Measurements from ENCODE around the gene HEMGN. TPM values are rescaled to one million over a fixed set of nuclear protein-coding genes. Genes with fewer than 3 reads are reported as not detected.

Gene HEMGN
- total RNA-seq, 2 experiments from 2014 or later = 1.2 to 1.4 TPM

DNA sequence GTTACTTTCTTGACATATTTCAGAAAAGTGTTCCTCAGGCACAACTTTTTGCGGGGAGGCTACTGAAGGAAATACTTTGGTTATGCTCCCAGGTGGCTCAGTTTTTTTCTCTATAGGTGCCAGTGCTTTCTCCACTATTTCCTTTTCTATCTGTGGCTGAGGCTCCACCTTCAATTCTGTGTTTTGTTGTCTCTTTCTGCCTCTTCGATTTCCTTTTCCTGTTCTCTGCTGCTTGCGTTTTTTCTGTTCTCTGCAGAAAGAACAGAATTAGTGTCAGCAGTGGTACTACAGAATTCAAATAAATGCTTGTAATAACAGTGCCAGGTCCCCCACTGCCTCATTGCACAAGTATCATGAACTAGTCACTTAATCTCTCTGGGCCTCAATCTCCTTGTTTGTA lies 7.0 kb downstream of the HEMGN start:
- no peak for TF ChIP-seq CTCF (IDR thresholded peaks at IDR 0.05)
- H3K27me3 Mint-ChIP-seq = no peaks in the 10 kb centered on the region
- no peak for DNase-seq
- H3K27ac Mint-ChIP-seq = peak overlapping the region; percentile 90
- no peaks in the 10 kb centered on the region for H3K36me3 Mint-ChIP-seq (ENCODE audit: low read depth)
- POLR2A ChIA-PET = interaction anchor here (0.6 to 4.2 kb wide), 6 partner anchors 11 to 125 kb away, joined by 3 to 33 read pairs (median 3); partner anchors contain the start of genes ANP32B and NANS
- CTCF ChIA-PET = interaction anchor here (1.4 to 3.0 kb wide), 2 partner anchors 29 to 104 kb away, joined by 3 to 11 read pairs; no protein-coding TSS in a partner anchor
- intact Hi-C loops (cut with micrococcal nuclease) = no loop called here
- no peak for ATAC-seq
- H3K4me3 Mint-ChIP-seq = peak overlapping the region; percentile 48
- peaks cover 40% of the 10 kb centered on the region for H3K4me1 Mint-ChIP-seq (ENCODE audit: low read depth)
- no peaks in the 10 kb centered on the region for H3K9me3 Mint-ChIP-seq

DNA sequence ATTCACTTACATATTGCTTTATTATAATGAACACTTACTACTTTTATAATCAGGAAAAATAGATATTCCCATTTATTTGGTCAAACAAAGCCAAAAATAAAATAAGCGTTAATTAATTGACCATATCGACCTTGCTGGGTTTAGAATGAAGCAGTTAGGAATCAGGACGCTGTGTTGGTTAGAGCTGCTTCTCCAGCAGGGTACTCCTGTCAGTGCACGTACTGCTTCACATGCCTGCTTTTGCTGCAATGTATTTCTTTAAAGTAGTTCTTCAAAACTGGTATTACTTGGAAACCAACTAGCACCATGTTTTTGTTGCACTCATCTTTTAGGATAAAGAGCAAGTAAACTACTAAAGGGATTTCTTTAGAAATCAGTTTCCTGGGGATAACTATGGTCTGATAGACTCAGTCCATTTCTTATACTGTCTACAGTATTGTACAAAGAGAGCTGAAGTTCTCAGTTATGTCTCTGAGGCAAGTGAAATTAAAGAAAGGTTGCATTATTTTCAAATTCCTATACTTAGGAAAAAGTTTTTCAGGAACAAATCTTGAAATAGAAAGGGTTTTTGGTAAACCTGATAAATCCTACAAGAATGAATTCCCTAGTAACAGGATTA lies 8.9 kb downstream of the HEMGN start:
- CTCF ChIA-PET = interaction anchor here (0.5 to 3.0 kb wide), 5 partner anchors 24 to 140 kb away, joined by 3 to 11 read pairs (median 5); no protein-coding TSS in a partner anchor
- Mint-ChIP-seq H3K27ac (peak overlapping the region; percentile 39), H3K27me3 (no peaks in the 10 kb centered on the region), H3K4me3 (peak overlapping the region; percentile 62), H3K36me3 (ENCODE audit: low read depth) (no peaks in the 10 kb centered on the region), H3K9me3 (no peaks in the 10 kb centered on the region), H3K4me1 (ENCODE audit: low read depth) (peaks cover 29% of the 10 kb centered on the region)
- POLR2A ChIA-PET = interaction anchor here (0.7 to 4.2 kb wide), 2 partner anchors 25 to 54 kb away, joined by 3 to 33 read pairs; partner anchors contain the start of gene ANP32B
- intact Hi-C loops (cut with micrococcal nuclease) = no loop called here
- DNase-seq (no peak), ATAC-seq (peak; percentile 54)
- no peak for TF ChIP-seq CTCF (IDR thresholded peaks at IDR 0.05)

- CTCF ChIA-PET = interaction anchor here (0.7 to 1.3 kb wide), 6 partner anchors 25 to 72 kb away, joined by 3 to 10 read pairs (median 3); no protein-coding TSS in a partner anchor
- H3K27ac Mint-ChIP-seq = no peak overlapping the region
- no peak for ATAC-seq
- peaks cover 5% of the 10 kb centered on the region for H3K36me3 Mint-ChIP-seq (ENCODE audit: low read depth)
- peaks cover 2% of the 10 kb centered on the region for H3K27me3 Mint-ChIP-seq
- POLR2A ChIA-PET = interaction anchor here (0.6 to 1.2 kb wide), 2 partner anchors 60 to 235 kb away, joined by 3 to 5 read pairs; no protein-coding TSS in a partner anchor
- intact Hi-C loops (cut with micrococcal nuclease) = no loop called here
- H3K9me3 Mint-ChIP-seq = no peaks in the 10 kb centered on the region
- TF ChIP-seq CTCF (IDR thresholded peaks at IDR 0.05) = no peak
- peaks cover 29% of the 10 kb centered on the region for H3K4me1 Mint-ChIP-seq (ENCODE audit: low read depth)
- no peak for DNase-seq
- H3K4me3 Mint-ChIP-seq = no peak overlapping the region
Measured at GRCh38 chr9:97925497-97926334, 12.3 kb downstream of the HEMGN start.

DNA sequence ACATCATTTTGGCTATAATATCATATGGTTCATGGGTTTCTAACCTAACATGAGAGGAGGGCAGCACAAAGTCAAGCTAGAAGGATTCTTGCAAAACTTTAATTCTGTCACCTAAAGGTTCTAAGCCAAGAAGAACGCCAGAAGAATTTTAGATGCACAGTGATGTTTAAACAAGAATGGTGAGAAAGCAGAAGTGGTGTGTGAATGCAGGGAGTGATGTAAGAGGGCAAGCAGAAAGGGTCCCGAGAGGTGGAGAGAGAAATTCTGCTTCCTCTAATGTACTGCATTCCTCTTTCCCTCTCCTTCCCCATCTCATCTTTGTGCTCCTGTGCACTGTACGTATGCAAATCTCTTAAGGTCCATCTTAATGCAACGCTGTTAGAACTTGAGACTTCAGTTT lies 13.6 kb downstream of the HEMGN start:
- H3K9me3 Mint-ChIP-seq = no peaks in the 10 kb centered on the region
- peaks cover 5% of the 10 kb centered on the region for H3K36me3 Mint-ChIP-seq (ENCODE audit: low read depth)
- H3K27ac Mint-ChIP-seq = peak overlapping the region; percentile 50
- intact Hi-C loops (cut with micrococcal nuclease) = loop anchor here (5.0 kb wide), 1 partner anchor 333 kb away; the partner anchor contains the start of gene TBC1D2
- ATAC-seq = no peak
- CTCF ChIA-PET = interaction anchor here (0.7 to 9.3 kb wide), 39 partner anchors 10 to 332 kb away, joined by 3 to 100 read pairs (median 9); partner anchors contain the start of genes ANP32B, HEMGN and TBC1D2
- POLR2A ChIA-PET = interaction anchor here (0.7 to 6.3 kb wide), 7 partner anchors 11 to 194 kb away, joined by 3 to 121 read pairs (median 3); partner anchors contain the start of genes ANP32B and TRIM14
- peaks cover 31% of the 10 kb centered on the region for H3K4me1 Mint-ChIP-seq (ENCODE audit: low read depth)
- TF ChIP-seq CTCF (IDR thresholded peaks at IDR 0.05) = no peak
- no peak for DNase-seq
- H3K27me3 Mint-ChIP-seq = peaks cover 2% of the 10 kb centered on the region
- peak overlapping the region; percentile 82 for H3K4me3 Mint-ChIP-seq
